Right forelimb (tissue), 1 donor: ENCODE measurements around the gene RASSF8.

Experiments
- DNase-seq: peaks from one replicate; pipeline ENCODE4 v3.0.0-alpha.2; 2018

Gene RASSF8

GRCh38 chr12:26113853-26114719 is 155.6 kb downstream of the RASSF8 start:
- DNase-seq: peak; percentile 94

DNA sequence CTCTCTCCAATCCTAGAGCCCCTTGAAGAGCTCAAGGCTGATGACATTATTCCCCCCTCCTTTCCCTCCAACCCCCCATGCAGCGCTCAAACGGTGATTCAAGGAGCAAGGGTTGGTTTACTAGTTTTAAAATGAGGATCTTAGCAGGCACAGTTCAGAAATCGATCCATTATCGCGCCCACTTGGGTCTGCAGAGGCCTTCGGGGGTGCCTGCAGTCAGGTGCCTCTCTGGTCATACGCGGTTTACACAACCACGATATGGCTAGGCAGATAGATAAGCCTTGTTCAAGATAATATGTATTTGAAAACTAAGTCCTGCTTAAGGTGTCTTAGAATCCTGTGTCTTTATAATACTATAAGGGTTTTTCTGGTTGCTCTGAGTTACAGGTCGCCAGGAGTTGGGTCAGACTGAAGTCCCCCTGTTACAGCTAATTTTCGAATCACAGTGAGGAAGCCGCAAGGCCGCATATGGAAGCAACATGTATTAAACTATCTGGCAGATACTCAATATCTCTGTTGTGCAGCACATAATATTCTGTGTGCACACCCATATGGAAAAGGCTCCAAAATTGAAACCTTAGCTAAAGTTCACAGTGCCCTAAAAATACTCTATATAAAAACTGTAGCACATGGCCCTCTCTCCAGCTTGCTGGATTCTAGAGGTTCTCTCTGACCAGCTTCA is 156.4 kb downstream of the RASSF8 start:
- DNase-seq: no peak

DNA sequence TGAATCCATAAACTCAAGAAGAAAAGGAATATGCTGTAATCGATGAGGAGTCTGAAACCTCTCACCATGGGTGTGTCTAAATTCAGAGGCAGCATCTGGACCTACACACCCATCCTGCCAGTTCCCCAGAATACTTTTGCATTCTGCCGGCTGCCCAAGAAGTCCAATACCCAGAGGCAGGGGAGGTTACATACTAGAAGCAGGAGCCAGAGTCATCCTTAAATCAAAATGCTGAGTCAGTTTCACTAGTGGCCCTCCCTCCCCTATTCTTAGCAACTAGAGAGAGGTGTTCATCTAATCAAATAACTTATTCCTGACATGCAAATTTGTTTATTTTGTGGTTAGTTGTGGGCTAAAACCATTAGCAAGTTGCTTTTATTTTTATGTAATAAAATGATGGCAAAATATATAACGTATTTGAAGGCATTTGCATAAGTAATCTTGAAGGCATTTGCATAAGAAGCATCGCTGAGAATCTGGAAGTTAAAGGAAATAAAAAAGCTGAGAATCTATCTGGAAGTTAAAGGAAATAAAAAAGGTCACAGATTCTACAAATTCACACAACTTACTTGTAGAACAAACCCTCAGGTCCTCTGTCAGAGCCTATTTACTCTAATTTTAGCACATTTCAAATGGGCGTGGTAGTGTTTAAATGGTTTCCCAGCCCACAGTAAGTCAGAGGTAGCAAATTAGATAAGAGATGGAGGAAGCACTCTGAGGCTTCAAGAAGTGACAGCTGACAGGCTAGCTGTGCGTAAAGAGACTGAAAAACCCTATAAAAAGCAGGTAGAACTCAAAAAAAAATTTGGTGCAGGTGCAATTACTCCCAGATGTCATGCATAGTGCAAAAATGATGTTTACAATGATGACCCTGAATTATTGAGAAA is 158.6 kb downstream of the RASSF8 start:
- DNase-seq: no peak

DNA sequence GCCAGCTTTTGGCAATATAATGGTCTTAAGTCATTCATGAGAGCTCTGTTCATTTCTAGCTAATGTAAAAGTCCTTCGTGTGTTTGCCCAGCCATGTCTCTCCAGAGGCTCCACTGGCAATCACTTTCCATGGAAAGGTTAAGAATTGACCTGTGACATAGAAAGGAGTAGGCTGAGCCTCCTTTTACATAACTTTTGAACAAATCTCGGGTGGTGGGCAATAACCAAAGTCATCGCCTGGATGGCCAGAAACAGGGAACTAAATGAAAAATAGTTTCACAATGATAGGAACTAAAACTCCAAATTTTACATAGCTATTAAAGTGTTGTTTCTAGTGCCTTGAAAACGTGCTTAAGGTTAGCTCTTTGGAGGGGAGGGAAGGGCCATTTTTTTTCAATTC is 159.8 kb downstream of the RASSF8 start:
- no peak for DNase-seq

DNA sequence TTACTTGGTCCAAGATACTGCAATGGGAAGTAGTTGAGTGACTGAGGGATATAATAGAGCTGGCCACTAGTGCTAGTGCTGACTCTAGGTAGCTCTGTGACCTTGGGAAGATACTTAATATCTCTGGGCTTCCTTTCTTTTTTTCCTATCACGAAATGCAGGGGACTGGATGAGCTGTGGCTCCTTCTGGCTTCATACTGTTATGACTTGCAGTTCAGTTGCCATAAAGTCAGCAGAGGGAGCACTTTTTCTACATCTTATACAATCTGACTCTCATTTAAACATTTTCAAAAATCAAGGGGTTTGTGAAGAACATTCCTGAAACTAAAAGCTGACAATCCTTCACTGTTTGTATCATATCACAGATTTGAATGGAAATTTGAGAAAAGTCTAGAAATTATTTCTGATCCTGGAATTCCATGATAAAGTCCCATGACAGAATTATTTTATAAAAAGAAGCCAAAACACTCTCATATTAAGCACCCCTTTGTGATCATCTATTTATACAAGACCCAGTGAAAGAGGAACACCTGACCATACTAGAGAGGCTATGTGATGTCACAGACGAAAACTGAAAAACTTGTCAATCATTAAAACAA is 161.0 kb downstream of the RASSF8 start:
- DNase-seq: no peak

DNA sequence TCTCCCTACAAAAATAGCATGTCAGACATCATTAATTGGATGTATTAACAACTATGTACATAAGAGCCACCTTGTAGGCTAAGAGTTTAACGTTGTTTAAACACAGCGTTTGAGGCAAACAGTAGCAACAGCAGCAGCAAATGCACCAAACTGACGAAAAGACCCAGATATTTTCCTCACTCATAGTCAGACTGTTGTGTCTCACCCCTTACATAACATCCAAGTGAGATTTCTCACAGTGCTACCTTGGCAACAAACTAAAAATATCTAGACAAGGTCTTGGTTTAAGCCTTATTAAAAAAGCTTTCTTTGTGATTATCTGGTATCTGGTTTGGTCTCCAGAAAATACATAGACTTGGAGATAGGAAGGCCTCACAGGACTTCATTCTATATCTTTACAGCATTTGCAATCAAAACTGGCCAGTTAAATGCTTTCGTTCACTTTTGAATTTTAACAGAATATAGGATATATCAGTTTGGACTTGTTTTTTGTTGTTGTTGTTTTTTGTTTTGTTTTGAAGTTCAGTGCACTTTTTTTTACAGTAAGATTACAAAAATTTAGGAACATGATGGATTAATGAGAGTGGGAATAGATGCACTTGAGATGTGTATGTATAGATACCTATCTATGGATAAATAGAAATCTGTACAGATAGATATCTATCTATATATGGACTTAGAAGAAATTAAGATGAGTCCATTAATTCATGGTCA is 162.2 kb downstream of the RASSF8 start:
- no peak for DNase-seq

- DNase-seq: no peak
These were observed 163.0 kb downstream of the RASSF8 start for GRCh38 chr12:26121323-26122060.

DNA sequence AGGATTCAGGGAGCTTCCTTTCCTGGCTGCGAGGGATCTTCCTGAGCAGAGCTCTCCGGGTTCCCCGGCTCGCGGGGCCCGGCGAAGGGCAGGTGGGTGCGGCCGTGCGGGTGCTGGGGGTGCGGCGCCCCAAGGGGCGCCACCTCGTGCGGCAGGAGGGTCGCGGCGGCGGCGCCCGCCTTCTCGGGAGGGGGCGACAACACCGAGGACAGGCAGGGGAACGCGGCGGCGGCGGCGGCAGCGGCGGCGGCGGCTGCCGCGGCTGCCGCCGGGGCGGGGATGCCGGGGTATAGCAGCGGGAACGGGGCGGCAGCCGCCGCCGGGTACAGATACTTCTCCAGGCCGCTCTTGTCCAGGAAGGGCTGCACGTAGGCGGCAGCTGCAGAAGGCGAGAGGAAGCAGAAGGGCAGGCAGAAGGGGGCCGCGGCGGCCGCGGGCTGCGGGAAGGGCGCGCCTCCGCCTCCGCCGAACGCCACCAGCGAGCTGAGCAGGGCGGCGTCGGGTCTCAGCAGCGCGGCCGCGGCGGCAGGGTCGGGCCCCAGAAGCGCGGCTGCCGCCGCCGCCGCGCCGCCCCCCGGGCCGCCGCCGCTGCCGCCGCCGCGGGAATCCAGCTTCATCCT is 163.7 kb downstream of the RASSF8 start:
- peak; percentile 61 for DNase-seq

- DNase-seq: peak; percentile 80
These were observed 164.4 kb downstream of the RASSF8 start for GRCh38 chr12:26122681-26123481.

- peak; percentile 51 for DNase-seq
These were observed 165.0 kb downstream of the RASSF8 start for GRCh38 chr12:26123482-26123980.

DNA sequence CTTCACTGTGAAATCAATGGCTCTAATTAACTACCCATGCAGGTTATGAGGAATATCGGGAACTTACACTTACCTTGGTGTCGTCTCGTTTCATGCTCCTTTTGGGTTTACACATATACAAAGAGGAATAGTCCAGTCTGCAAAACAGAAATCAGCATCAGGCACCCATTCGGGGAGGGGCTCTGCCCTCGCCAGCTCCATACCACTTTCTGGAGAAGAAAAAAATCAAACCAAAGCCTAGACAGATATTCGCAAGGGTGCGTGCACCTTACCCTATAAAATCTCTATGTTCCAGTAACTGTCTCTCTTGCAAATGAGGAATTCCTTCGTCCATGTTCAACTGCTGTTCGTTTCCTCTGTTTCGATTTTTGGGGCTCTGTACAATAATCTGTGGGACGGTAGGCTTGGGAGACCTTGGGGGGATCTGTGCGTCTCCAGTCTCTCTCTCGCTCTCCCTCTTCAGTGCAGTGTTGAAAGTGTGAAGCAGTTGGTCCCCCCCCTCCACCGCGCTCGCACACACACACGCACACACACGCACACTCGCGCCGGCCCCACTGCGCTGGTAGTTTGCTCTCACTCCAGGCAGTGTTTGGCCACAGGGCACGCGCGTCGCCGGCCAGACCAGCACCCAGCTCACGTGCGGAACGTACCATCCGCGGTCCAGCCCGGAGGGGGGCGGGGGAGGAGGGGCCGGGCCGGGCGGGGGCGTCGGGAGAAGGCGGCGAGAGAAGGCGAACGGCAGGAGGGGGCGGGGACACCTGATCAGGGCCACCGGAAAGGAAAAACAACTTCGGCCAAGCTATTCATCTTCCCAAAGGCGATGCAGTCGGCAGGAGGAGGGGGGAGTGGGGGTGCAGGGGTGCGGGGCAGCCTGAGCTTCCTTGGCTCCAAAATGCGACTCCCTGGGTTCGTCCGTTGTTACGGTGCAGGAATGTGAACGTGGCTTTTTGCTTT is 166.2 kb downstream of the RASSF8 start, which contains the start of gene BHLHE41:
Gene BHLHE41 (minus strand): TSS at position 592 of the 954 bp plus-strand sequence. CDS start 258 bp downstream, at position 334.
- peak; percentile 75 for DNase-seq

DNA sequence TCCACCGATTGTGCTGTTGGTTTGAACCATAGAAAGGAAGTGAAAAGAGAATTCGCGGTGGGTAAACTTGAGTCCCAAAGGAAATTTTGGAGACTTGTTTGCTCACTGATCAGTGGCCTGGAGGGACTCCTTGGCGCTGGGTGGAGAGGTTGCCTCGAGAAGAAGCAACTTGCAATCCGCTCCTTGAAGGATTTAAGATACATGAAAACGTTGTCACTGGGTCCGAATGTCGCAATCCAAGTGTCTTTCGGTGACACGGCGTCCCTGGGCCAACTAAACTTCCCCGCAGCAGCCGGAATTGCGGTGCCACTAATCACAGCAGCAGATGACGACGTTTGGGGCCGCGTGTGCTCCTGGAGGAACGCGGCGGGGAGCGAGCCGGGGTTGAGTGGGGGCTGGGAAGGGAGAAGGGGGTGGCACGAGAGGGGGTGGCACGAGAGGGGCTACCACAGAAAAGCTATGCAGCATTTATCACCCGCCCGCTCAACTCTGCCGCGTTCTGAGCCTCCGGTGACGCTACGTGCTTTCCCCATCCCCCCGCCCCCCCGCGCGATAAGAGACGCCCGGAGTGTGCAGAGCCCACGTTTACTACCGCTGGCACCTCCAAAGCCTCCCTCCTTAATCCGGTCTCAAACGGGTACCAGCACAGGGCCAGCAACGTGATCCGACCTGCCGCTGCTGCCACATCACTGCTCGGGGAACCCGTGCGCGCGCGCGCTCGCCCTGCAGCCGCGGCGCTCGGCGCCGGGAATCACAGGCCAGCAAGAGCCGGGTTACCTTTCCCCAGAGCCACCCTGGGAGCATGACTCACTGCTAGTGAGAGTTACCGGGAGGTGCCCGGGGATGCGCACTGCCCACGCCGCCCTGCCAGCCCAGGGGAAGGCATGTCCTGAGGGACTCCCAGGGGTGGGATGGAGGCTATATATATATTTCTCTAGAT is 167.2 kb downstream of the RASSF8 start:
- DNase-seq: peak; percentile 81

- DNase-seq: peak; percentile 84
These were observed 168.1 kb downstream of the RASSF8 start for GRCh38 chr12:26126340-26127284.

DNA sequence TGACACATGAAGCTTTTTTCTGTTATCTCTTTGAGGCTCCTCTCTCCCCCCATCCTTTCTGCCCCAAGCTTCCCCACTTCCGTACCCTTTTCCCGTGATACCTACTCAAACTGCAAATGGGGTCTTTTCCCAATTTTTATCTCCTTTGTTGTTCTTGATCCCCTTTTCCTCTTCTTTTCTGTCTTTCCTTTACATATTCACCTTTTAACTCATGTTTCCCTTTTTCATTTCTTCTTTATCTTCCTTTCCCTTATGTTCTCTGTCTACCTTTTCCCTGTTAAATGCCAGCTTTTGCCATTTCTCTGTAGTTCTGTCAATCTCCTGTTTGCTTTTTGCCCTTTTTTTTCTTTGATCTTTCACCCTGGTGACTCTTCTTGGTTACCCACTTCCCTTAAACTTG is 168.9 kb downstream of the RASSF8 start:
- DNase-seq: no peak

GRCh38 chr12:26128168-26128567 is 169.7 kb downstream of the RASSF8 start:
- no peak for DNase-seq
